SH-SY5Y (cell line): ENCODE measurements around the gene PTPN4.

ENCODE experiments used
- GATA2 ChIP-seq: IDR thresholded peaks from 2 replicates; pipeline ENCODE4 v1.6.1; 2011; ENCODE audit warnings: mild to moderate bottlenecking, low read depth, low read length
- GATA3 ChIP-seq: IDR thresholded peaks from 2 replicates; pipeline ENCODE4 v1.6.1; 2011; ENCODE audit warnings: low read depth, mild to moderate bottlenecking, low read length, moderate library complexity

DNA sequence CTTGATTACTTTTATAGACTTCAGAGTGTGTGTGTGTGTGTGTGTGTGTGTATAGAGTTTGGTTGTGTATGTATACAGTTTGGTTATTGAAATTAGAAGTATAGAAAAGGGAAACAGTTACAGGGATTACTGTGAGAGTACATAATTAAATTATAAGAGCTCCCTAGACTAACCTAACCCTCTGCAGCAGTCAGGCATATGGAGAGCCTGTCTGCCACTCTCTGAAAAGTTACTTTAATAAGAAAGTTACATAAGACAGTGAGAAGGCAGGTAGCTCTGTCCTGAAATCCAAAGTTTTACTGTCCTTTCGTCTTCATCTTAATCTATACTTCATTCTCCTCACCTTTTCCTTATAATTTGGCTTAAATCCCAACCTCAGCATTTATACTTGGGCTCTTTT lies 181.7 kb downstream of the PTPN4 start:
- TF ChIP-seq GATA2 (no peak), GATA3 (no peak)
